DND-41 (cell line): ENCODE measurements around the gene HSPA12A.

ENCODE experiments used
- CTCF ChIP-seq: IDR thresholded peaks from 2 replicates; pipeline ENCODE4 v1.5.1; 2012; ENCODE audit warnings: borderline replicate concordance, low read length, moderate library complexity, mild to moderate bottlenecking; ENCODE audit not compliant: poor library complexity, severe bottlenecking; ENCODE audit errors: extremely low read depth
- EZH2 ChIP-seq: IDR thresholded peaks from 3 replicates; pipeline ENCODE4 v1.6.1; 2012; ENCODE audit warnings: borderline replicate concordance, low read depth, mild to moderate bottlenecking, moderate library complexity, low read length, inconsistent platforms; ENCODE audit not compliant: severe bottlenecking

GRCh38 chr10:116723428-116724281 lies 18.7 kb downstream of the HSPA12A start:
- TF ChIP-seq EZH2, result no peak
- no peak for TF ChIP-seq CTCF
